Immature natural killer cell (primary cell): Measurements from ENCODE around the gene BCKDHA. TPM values are rescaled to one million over a fixed set of nuclear protein-coding genes. Genes with fewer than 3 reads are reported as not detected.
A peak's percentile ranks its signal among the peaks of the same experiment; 100 is the strongest.
"Not testable (repeated sequence)": the region's sequence is repeated elsewhere in the genome, so short reads cannot be mapped to it uniquely, and the experiment has no call there.

Source experiments
- DNase-seq, 3 donors: peaks; one replicate each; pipeline ENCODE4 v3.0.0; 2022; ENCODE audit warnings: mixed read lengths in 1 of 3
- H3K27ac Mint-ChIP-seq, 6 donors: one replicate each; pipeline ENCODE4 v1.8.0; 2020; ENCODE audit warnings: mixed read lengths in 6 of 6, mild to moderate bottlenecking in 5 of 6, inconsistent platforms in 4 of 6, moderate library complexity in 3 of 6
- H3K27me3 Mint-ChIP-seq, 3 donors: one replicate each; pipeline ENCODE4 v1.8.0; 2020 to 2021; ENCODE audit warnings: low read depth in 3 of 3, mild to moderate bottlenecking in 3 of 3, mixed read lengths in 3 of 3, moderate library complexity in 3 of 3, inconsistent platforms in 1 of 3
- H3K36me3 Mint-ChIP-seq, 3 donors: one replicate each; pipeline ENCODE4 v1.8.0; 2020; ENCODE audit warnings: mixed read lengths in 3 of 3, inconsistent platforms in 2 of 3, mild to moderate bottlenecking in 2 of 3
- H3K4me1 Mint-ChIP-seq, 2 donors: one replicate each; pipeline ENCODE4 v1.8.0; 2020; ENCODE audit warnings: inconsistent platforms in 2 of 2, mild to moderate bottlenecking in 2 of 2, mixed read lengths in 2 of 2, moderate library complexity in 1 of 2
- H3K4me3 Mint-ChIP-seq, 5 donors: one replicate each; pipeline ENCODE4 v1.8.0; 2020; ENCODE audit warnings: mild to moderate bottlenecking in 5 of 5, mixed read lengths in 5 of 5, inconsistent platforms in 3 of 5, moderate library complexity in 3 of 5
- H3K9me3 Mint-ChIP-seq, 6 donors: one replicate each; pipeline ENCODE4 v1.8.0; 2020; ENCODE audit warnings: mild to moderate bottlenecking in 6 of 6, mixed read lengths in 6 of 6, inconsistent platforms in 4 of 6, moderate library complexity in 3 of 6
- polyA plus RNA-seq, 3 donors: library from polyadenylated mRNA; unstranded; fragments of 300-500 nt; fragmentation: Illumina TruSeq; gene quantifications; one replicate each; pipeline ENCODE4 v1.2.3, GENCODE V29; 2021

BCKDHA gene
- polyA plus RNA-seq, 3 donors from 2014 or later = 70.8 to 76.9 (median 75.5) TPM

DNA sequence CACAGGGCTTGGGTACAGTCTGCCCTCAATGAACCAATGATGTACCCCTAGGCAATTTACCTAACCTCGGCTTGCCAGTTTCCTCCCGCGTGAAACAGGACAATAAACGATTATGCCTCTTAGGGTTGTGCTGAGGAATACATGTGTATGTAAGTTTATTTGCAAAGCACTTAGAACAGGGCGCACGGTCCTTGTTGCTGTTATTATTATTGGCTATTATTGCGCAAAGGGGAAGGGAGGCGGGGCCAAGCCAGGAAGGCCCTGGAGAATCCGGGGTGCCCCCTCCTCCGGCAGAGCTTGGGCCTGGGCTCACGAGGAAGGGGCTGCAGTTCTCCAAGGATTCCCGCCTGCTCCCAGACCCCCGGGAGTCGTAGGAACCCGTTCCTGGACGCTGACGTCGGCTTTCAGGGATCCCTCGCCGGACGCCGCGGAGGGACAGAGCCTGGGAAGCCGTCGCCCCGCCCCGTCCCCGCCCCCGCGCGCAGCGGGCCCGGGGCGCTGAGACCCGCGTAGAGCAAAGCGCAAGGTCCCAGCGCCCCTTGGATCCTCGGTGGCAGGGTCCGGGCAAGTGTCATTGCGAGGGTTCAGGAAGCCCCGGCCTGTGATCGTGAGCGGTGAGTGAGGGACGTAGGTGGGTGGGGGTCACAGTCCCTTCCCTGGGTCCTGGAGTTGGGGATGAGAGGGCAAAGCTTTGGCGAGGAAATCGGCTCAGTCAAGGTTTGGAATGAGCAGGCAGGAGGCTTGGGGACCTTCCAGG is 21.2 kb upstream of the BCKDHA start, which contains the start of gene TMEM91:
TSS of gene TMEM91 (plus strand) at position 293 of the 757 bp plus-strand sequence. CDS start 1,777 bp downstream, outside the sequence.
- peaks cover 0 to 2% (median 2%) of the 10 kb centered on the region in 3 donors for H3K27me3 Mint-ChIP-seq
- H3K27ac Mint-ChIP-seq = peak within 1 kb of the TSS in 4 of 6 donors; percentile 58 to 91 (median 66)
- H3K4me1 Mint-ChIP-seq = peaks cover 13 to 18% of the 10 kb centered on the region in 2 donors
- no peaks in the 10 kb centered on the region for H3K36me3 Mint-ChIP-seq
- H3K9me3 Mint-ChIP-seq = no peaks in the 10 kb centered on the region
- H3K4me3 Mint-ChIP-seq = peak within 1 kb of the TSS; percentile 74 to 85 (median 82)
- peak in 1 of 3 donors; percentile 16 for DNase-seq

DNA sequence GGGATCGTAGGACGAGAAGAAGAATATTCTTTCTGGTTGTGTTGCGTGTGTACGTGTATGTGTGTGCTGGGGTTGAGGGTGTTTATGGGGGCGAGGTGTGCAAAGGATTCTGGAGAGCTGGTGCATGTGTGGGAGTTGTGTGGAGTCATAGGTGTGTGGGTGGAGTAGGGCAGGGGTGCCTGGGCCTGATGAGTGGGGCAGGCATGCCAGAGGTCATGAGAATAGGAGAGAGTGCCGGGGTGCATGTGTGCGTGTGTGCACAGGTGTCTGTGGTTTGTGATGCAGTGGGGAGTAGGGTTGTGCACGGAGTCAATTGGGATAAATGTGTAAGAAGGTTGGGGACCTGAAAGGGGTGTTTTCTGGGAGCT is 20.6 kb upstream of the BCKDHA start:
- peaks cover 13 to 18% of the 10 kb centered on the region in 2 donors for H3K4me1 Mint-ChIP-seq
- no peak for DNase-seq
- H3K36me3 Mint-ChIP-seq = no peaks in the 10 kb centered on the region
- H3K27ac Mint-ChIP-seq = peak overlapping the region in 4 of 6 donors; percentile 2 to 91 (median 66)
- peak overlapping the region; percentile 55 to 85 (median 77) for H3K4me3 Mint-ChIP-seq
- no peaks in the 10 kb centered on the region for H3K9me3 Mint-ChIP-seq
- H3K27me3 Mint-ChIP-seq = peaks cover 0 to 2% (median 2%) of the 10 kb centered on the region in 3 donors

DNA sequence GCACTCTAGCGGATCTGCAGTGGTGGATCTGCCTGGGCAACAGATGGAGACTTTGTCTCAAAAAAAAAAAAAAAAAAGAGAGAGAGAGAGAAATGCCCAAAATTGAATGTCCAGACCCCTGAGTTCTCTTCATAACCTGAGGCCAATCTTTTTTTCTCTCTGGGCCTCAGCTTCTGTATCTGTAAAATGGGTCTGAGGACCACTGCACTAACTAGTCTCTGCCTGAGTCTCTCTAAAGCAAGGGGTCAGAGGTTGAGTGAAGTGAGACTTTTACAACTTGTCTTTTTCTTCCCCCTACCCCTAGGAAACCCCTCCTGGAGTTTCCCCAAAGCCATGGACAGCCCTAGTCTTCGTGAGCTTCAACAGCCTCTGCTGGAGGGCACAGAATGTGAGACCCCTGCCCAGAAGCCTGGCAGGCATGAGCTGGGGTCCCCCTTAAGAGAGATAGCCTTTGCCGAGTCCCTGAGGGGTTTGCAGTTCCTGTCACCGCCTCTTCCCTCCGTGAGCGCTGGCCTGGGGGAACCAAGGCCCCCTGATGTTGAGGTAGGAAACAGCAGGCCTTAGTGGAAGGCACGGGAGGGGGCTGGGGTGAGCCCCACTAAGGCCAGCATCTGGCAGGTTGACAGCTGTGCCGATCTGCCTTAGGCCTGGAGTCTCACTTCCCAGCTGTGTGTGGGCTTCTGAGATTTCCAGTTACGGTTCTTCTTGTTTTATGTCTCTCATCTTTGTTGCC is 19.5 kb upstream of the BCKDHA start:
- H3K27ac Mint-ChIP-seq = peak overlapping the region in 1 of 6 donors; percentile 69
- no peaks in the 10 kb centered on the region for H3K9me3 Mint-ChIP-seq
- peaks cover 13 to 18% of the 10 kb centered on the region in 2 donors for H3K4me1 Mint-ChIP-seq

DNA sequence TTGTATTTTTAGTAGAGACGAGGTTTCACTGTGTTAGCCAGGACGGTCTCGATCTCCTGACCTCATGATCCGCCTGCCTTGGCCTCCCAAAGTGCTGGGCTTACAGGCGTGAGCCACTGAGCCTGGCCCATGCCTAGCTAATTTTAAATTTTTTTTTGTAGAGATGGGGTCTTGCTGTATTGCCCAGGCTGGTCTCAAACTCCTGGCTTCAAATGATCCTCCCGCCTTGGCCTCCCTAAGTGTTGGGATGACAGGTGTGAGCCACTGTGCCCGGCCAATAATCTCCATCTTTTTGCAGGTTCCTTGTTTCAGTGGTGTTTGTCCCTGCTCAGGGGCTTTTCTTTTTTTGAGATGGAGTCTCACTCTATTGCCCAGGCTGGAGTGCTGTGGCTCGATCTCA is 16.1 kb upstream of the BCKDHA start:
- DNase-seq, H3K4me1 Mint-ChIP-seq, H3K36me3 Mint-ChIP-seq, H3K4me3 Mint-ChIP-seq, H3K27me3 Mint-ChIP-seq, H3K27ac Mint-ChIP-seq, H3K9me3 Mint-ChIP-seq: not testable (repeated sequence)

More for the DNA sequence above, 19.5 kb upstream of the BCKDHA start:
- peaks cover 0 to 2% (median 2%) of the 10 kb centered on the region in 3 donors for H3K27me3 Mint-ChIP-seq
- DNase-seq = no peak
- peak overlapping the region in 1 of 5 donors; percentile 7 for H3K4me3 Mint-ChIP-seq
- H3K36me3 Mint-ChIP-seq = peaks cover 0 to 3% (median 0%) of the 10 kb centered on the region in 3 donors

DNA sequence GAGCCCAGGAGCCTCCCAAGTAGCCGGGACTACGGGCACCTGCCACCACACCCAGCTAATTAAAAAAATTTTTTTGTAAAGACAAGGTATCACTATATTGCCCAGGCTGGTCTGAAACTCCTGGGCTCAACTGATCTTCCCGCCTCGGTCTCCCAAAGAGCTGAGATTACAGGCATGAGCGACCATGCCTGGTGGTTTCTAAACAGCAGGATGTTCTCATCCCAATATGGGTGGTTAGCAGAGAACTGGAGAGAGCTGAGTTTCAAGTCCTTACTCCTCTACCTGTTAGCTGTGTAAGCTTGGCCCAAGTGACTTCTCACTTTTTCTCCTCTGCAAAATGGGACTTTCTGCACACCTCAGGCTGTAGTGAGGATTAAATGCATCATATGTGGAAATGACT is 13.3 kb upstream of the BCKDHA start:
- no peak overlapping the region for H3K27ac Mint-ChIP-seq
- H3K4me1 Mint-ChIP-seq = no peaks in the 10 kb centered on the region

DNA sequence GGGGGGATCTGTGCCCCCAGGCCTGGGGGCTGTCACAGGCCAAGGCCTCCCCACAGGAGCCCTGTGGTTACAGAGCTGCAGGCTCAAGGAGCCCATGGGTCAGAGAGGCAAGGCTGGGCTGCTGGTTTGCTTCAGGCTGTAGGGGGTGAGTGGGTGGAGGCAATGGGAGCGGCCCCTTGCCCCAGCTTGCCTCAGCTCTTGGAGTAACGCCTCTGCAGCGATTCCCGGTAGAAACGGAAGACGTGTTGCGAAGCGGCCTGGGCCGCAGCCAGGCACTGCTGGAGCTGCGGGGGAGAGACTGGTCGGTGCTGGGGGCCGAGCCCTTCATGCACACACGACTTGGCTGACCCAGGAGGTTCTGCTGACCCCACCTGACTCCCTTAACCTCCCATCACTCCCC is 11.2 kb upstream of the BCKDHA start:
- Mint-ChIP-seq H3K4me1 (no peaks in the 10 kb centered on the region), H3K4me3 (no peak overlapping the region), H3K36me3 (peaks cover 0 to 17% (median 3%) of the 10 kb centered on the region in 3 donors), H3K27me3 (peaks cover 0 to 2% (median 0%) of the 10 kb centered on the region in 3 donors), H3K27ac (peak overlapping the region in 1 of 6 donors; percentile 50), H3K9me3 (no peaks in the 10 kb centered on the region)
- no peak for DNase-seq

More for the DNA sequence above, 13.3 kb upstream of the BCKDHA start:
- no peaks in the 10 kb centered on the region for H3K9me3 Mint-ChIP-seq
- no peak for DNase-seq
- H3K36me3 Mint-ChIP-seq = peaks cover 0 to 8% (median 3%) of the 10 kb centered on the region in 3 donors
- H3K27me3 Mint-ChIP-seq = peaks cover 0 to 2% (median 1%) of the 10 kb centered on the region in 3 donors
- H3K4me3 Mint-ChIP-seq = no peak overlapping the region

DNA sequence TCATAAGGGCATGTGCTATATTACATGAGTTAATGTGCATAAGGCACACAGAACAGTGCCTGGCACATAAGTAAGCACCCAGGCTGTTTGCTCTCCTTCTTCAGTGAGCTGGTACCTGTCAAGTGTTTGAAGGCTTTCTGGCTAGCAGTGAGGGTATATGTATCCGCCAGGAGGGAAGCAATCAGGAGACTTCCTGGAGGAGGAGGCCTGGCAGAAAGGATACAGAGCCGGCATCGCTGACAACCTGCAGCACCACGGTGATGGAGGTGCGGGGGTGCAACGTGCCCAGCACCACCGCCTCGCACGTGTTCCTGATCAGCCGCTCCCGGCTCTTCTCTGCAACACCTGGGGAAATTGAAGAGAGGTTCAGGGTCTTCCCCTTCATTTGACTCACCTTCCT is 6.0 kb upstream of the BCKDHA start:
- peaks cover 0 to 13% (median 0%) of the 10 kb centered on the region in 3 donors for H3K36me3 Mint-ChIP-seq
- no peak overlapping the region for H3K27ac Mint-ChIP-seq
- H3K27me3 Mint-ChIP-seq = peaks cover 0 to 4% (median 0%) of the 10 kb centered on the region in 3 donors
- H3K4me1 Mint-ChIP-seq = peaks cover 10 to 16% of the 10 kb centered on the region in 2 donors
- no peaks in the 10 kb centered on the region for H3K9me3 Mint-ChIP-seq
- no peak overlapping the region for H3K4me3 Mint-ChIP-seq
- DNase-seq = no peak

DNA sequence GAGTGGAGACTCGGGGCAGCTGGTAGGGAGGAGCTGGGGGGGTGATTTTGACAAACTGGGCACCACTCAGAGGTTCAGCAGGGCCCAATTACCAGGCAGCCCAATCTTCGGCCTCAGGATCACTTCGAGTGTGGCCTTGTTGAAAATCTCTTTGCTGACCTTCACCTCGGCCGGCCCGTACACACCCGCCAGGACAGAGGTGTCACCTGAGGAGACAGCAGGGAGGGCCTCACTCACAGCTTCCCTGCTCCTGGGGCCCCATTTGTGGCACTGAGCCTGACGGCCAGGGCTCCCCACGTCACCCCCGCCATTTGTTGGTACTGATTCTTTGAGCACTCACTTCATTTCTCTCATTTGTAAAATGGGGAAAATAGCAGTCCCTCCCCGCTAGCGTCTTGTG is 4.8 kb upstream of the BCKDHA start:
- Mint-ChIP-seq H3K27ac (peak overlapping the region in 1 of 6 donors; percentile 81), H3K27me3 (peaks cover 0 to 10% (median 6%) of the 10 kb centered on the region in 3 donors), H3K36me3 (peaks cover 0 to 10% (median 0%) of the 10 kb centered on the region in 3 donors), H3K4me3 (no peak overlapping the region), H3K9me3 (no peaks in the 10 kb centered on the region), H3K4me1 (peaks cover 20 to 27% of the 10 kb centered on the region in 2 donors)
- DNase-seq = no peak

DNA sequence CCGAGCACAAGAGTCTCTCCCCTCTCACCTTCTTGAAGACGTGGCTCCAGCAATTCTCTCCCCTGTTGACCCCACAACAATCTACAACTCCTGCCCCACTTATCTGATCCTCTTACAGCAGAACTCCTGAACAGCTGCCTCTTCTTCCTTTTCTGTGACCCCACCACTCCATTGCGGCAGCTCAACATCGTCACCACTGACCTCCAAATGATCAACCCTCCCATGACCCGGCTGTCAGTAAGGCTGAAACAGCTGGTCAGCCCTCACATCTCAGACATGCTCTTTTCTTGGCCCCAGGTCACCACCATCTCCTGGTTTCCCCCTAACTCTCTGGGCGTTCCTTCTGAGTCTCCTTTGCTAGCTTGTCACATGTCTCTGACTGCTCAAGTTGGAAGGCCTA is 2.3 kb upstream of the BCKDHA start:
- Mint-ChIP-seq H3K4me3 (peak overlapping the region in 4 of 5 donors; percentile 3 to 48 (median 24)), H3K4me1 (peaks cover 37 to 47% of the 10 kb centered on the region in 2 donors), H3K27me3 (peaks cover 0 to 11% (median 8%) of the 10 kb centered on the region in 3 donors), H3K36me3 (peaks cover 0 to 7% (median 0%) of the 10 kb centered on the region in 3 donors), H3K9me3 (no peaks in the 10 kb centered on the region), H3K27ac (peak overlapping the region in 5 of 6 donors; percentile 6 to 100 (median 22))
- DNase-seq = no peak

DNA sequence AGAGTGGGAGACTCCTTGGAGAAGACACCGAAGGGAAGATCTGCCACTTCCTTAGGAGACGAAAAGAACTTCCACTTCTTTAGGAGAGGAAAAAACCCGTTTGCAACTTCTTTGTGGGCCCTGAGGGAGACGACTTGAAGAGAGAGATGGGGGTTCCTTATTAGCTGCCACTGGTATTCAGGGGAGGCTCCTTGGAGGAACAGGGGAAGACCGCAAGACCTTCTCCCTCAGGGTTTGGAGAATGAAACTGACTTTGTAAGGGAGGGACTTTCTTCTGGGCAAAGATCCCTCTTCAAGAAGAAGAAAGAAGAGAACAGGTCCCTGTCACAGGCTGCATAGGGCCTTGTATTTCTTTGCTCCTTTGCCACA is 416 bp downstream of the BCKDHA start:
- H3K27me3 Mint-ChIP-seq = peaks cover 0 to 11% (median 8%) of the 10 kb centered on the region in 3 donors
- no peak for DNase-seq
- H3K4me3 Mint-ChIP-seq = peak overlapping the region; percentile 95 to 99 (median 97)
- H3K36me3 Mint-ChIP-seq = peaks cover 0 to 4% (median 0%) of the 10 kb centered on the region in 3 donors
- H3K9me3 Mint-ChIP-seq = no peaks in the 10 kb centered on the region
- H3K27ac Mint-ChIP-seq = peak overlapping the region; percentile 100
- H3K4me1 Mint-ChIP-seq = peaks cover 37 to 57% of the 10 kb centered on the region in 2 donors

DNA sequence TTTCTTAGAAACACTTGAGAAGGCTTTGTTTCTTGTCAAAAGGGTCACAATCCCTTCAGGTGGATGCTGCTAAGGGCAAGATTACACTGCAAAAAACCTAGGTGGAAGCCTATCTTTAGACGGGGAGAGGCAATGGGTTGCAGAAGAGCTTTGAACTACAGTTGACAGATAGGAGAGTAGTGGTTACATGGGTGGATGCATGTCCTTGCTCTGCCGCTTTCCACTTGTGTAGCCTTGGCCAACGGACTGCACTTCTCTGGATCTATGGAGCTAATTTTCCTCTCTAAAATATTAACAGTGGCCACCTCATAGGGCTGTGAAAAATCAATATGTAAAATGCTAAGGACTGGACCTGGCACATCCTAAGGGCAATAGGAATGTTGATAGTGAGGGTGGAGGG is 980 bp downstream of the BCKDHA start:
- Mint-ChIP-seq H3K36me3 (peaks cover 0 to 4% (median 0%) of the 10 kb centered on the region in 3 donors), H3K4me3 (peak overlapping the region; percentile 95 to 99 (median 97)), H3K4me1 (peaks cover 37 to 57% of the 10 kb centered on the region in 2 donors), H3K27me3 (peaks cover 0 to 11% (median 8%) of the 10 kb centered on the region in 3 donors), H3K27ac (peak overlapping the region; percentile 100), H3K9me3 (no peaks in the 10 kb centered on the region)
- DNase-seq = no peak

DNA sequence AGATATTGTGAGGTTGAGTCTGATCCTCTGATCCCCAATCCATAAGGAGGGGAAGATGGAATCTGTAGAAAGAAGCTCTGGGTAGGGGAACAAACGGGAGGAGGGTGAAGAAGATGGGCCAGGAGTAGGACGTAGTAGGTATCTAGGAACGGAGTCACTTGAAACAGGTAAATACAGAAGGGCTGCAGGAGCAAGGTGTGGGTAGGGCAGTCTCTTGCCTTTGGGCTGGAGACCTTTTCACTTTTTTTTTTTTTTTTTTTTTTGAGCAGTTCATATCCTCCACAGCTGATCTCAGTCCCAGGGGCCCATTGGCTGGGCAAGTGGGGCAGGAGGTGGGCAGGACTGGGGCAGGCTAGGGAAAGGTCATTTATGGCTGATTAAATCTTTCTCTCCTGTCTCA is 1.5 kb downstream of the BCKDHA start:
- Mint-ChIP-seq H3K36me3 (peaks cover 0 to 4% (median 0%) of the 10 kb centered on the region in 3 donors), H3K27me3 (peaks cover 0 to 11% (median 8%) of the 10 kb centered on the region in 3 donors), H3K27ac (peak overlapping the region in 5 of 6 donors; percentile 27 to 100 (median 57)), H3K4me1 (peaks cover 37 to 57% of the 10 kb centered on the region in 2 donors), H3K4me3 (peak overlapping the region; percentile 95 to 99 (median 97)), H3K9me3 (no peaks in the 10 kb centered on the region)
- DNase-seq = no peak

DNA sequence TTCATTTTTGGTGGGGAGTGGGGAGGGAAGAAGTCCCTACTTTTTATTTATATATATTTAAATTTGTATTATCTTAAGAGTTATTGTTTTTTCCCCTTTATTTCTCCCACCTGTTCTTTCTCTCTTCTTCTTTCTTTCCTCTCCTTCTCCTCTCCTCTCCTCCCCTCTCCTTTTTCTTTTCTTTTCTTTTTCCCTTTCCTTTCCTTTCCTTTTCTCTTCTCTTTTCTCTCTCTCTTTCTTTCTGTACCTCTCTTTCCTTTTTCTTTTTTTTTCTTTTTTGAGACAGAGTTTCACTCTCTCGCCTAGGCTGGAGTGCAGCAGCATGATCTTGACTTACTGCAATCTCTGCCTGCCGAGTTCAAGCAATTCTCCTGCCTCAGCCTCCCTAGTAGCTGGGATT is 1.9 kb downstream of the BCKDHA start:
- Mint-ChIP-seq H3K9me3 (no peaks in the 10 kb centered on the region), H3K4me1 (peaks cover 37 to 57% of the 10 kb centered on the region in 2 donors), H3K36me3 (peaks cover 0 to 4% (median 0%) of the 10 kb centered on the region in 3 donors), H3K27me3 (peaks cover 0 to 11% (median 8%) of the 10 kb centered on the region in 3 donors), H3K4me3 (peak overlapping the region; percentile 30 to 98 (median 95)), H3K27ac (peak overlapping the region in 3 of 6 donors; percentile 46 to 84 (median 83))
- no peak for DNase-seq
